NCI-H526 (cell line): Measurements from ENCODE around the gene CBS.
A peak's percentile ranks its signal among the peaks of the same experiment; 100 is the strongest.
"Not testable (repeated sequence)": the region's sequence is repeated elsewhere in the genome, so short reads cannot be mapped to it uniquely, and the experiment has no call there.

ENCODE experiments used
- DNase-seq, 2 experiments: peaks; one replicate each; lab custom pipeline; 2025; lab: John Stamatoyannopoulos, UW

The CBS gene

DNA sequence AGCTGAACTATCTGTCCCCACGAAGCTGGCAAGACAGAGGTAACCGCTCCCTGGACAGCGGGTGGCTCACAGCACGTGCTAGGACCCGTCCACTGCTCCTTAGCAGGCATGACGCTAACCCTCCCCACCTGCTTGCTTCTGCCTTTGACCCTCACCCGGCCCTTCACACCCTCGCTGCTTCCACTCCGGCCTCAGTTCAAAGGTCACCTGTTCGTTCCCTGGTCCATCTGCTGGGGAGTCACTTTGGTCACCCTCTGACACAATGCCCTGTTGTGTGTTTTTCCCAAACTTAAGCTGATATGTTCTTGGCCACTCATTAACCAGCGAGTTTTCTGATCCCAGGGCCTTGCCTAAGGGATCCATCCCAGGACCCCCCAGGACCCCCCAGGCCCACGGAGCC is 7.6 kb downstream of the CBS start:
- not testable (repeated sequence) for DNase-seq

DNA sequence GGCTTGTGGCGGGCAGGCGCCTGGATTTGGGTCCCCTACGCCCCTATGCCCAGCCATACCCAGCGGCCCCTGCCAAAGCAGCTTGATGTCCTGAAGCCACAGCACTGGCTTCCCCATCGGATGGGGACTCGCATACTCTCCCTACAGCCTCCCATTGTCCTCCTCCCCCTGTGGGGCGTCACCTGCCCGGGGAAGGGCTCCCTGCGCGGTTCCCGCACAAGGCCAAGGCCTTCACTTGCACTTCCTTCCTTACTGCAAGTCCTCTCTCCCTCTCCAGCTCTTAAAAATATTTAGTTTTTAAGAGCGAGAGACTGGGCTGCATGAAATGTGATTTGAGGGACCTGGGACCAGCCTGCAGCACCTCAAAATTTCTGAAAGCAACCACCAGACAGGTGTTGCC is 8.9 kb downstream of the CBS start:
- DNase-seq = not testable (repeated sequence)

DNA sequence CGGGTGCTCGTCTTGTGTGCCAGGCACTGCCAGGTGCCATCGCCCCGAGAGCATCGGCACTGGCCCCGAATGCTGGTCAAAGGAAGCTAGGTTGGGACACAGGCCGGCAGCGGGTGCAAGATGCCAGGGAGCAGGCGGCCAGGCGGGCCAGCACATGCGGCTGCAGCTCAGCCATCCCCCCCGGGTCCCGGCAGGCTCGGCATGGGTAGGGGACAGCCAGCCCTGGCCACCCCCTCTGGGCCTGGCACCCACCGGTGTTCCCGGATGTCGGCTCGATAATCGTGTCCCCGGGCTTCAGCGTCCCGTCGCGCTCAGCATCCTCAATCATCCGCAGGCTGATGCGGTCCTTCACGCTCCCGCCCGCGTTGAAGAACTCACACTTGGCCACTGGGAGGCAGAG is 9.6 kb downstream of the CBS start:
- DNase-seq = not testable (repeated sequence)

DNA sequence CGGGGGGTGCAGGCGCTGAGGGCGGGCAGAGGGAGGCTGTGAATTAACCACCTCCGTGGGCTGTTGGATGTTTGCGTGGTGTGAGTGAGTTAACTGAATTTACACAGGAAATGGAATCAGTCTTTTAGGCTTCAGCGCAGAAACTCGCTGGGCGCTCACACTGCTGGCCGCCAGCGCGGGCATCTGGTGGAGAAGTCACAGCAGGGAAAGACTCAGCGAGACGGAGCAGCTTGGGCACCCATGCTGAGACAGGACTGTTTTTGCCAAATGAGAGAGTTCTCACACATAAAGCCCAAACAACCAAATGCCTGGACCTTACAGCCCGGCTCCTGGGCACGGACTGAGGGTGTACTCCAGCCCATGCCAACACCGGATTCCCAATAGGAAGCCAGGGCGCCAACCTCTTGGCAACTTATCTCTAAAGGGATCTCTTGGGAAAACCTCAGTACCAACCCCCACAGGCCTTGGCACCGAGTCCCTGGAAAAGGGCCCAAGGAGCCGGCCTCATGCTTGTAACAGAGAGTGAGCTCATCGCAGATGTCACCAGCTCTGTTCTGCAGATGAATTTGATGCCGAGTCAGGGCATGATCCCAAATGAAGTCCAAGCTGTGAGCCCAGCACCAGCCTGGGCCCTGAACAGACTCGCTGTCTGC is 11.2 kb downstream of the CBS start:
- not testable (repeated sequence) for DNase-seq

DNA sequence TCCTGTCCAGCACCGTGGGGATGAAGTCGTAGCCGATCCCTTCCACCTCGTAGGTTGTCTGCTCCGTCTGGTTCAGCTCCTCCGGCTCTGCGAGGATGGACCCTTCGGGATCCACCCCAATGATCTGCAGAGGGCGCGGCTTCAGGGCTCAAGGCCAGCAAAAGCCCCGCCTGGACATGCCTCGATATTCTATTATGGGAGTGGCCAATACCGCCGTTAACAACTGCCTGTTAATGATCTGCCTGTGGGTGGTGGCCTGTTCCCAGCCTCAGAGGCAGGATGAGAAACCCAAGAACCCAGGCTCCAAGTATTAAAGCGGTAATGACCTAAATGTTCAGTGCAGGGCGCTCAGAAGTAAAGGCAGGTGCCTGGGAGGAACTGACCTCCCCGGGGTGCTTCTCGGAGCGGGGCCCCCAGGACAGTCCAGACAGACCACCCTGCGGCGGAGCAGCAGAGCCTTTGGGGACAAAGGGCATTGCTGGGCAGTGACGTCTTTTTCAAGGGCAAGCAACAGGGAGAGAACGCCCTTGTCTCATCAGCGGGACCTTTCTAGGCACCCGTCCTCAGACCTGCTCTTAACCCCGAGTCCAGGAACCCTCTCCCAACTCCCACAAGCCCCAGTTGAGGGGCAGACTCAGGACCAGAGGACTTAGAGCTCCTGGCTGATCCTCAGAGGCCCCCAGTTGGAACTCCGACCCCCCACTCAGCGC is 12.5 kb downstream of the CBS start:
- not testable (repeated sequence) for DNase-seq

DNA sequence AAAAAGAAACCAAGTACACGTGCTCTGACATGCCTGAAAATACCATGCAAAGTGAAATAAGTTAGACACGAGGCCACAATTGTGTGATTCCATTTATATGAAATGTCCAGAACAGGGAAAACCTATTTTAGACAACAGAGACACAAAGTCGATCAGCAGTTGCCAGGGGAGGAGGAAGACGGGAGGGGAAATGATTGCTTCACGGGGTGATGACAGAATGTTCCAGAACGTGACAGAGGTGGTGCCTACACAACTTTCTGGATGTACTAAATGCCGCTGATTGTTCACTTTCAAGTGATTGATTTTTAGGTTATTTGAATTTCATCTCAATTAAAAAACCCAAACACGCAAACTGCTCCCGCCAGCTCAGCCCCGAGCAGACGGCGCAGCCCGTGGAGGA is 22.5 kb downstream of the CBS start:
- DNase-seq = not testable (repeated sequence)

DNA sequence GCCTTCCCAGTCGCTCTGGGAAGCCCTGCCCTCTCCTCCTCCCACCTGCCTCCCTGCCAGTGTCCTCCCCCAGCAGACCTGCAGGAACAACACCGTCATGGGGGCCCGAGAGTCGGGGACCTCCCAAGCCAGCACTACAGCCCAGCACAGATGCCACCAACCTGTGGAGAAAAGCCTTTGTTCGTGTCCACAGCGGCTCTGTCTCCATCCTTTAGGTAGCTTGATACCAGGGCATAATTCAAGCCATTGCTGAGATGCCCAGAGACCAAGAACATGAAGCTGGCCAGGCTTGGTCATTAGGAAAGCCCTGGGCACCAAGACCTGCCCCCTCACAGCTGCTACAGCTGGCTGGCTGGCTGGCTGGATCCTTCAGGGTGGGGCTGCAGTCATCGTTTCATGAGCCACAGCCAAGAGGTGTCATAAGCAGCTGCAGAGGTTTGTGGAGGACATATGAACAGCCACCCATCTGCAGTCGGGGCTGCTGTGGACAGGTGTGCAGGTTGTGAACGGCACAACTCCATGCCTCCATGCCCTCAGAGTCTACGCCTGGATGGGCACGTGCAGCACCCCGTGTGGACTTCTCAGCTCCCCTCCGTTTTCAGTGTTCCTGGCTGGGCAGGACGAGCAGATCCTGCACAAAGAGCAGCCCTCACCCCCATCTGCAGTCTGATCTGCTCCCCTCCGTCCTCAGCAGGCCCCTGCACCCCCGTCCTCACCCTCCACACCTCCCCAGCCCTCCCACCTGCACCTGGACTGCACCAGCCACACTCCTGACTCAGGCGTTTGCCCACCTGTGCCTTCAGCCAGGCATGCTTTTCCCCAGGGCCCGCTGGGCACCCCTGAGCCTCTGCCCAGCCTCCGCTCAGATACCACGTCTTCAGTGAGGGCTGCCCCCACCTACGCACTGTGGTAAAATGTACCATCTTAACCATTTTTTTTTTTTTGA is 29.5 kb downstream of the CBS start:
- DNase-seq = not testable (repeated sequence)

DNA sequence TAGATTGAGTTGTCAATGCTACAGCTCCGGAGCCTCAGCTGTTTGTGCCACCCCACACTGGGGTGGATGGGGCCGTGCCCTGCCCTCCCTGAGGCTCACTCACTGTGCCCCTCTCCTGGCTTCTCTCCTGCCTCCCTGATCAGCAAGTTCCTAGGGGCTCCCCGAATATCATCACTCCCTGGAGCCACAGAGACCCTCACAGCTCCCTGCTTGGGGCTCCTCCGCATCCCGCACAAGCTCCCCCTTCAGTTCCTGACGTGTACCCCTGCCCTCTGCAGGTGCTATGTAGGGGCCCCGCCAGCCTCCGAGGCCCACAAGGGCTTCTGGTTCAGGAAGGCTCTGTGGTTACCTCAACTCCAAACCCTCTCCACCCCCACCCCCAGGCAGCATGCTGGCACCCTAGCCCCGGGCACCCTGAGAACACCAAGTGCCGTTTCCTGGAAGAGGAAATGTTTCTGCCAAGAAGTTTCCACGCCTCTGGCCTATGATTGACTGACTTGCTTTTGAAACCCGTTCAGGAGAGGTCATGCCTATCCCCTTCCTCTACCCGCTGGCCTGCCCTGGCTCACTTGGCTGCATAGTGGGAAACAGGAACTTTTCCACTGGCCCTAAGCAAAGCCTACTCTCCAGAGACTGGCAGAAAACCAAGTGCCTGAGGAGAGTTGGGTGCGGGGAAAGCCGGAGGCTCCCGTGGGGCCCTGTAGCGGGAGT is 30.3 kb downstream of the CBS start:
- not testable (repeated sequence) for DNase-seq

DNA sequence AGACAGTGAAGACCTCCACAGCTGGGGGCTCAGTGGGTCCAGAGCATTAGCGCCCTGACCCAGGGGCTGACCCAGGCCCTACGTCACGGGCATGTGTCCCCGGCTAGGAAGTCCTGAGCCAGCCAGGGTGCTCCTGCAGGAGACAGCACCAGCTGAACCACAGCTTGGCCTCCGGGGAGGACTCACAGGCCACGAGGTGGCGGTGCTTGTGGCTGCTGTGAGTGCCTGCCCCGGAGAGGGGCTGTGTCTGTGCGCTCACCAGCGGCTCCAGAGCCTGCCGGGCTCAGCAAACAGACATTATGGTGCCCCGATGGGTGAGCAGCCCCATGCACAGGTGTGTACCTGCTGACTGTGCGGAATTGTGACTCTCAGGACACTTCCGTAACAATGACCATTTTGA is 31.1 kb downstream of the CBS start:
- DNase-seq = not testable (repeated sequence)

DNA sequence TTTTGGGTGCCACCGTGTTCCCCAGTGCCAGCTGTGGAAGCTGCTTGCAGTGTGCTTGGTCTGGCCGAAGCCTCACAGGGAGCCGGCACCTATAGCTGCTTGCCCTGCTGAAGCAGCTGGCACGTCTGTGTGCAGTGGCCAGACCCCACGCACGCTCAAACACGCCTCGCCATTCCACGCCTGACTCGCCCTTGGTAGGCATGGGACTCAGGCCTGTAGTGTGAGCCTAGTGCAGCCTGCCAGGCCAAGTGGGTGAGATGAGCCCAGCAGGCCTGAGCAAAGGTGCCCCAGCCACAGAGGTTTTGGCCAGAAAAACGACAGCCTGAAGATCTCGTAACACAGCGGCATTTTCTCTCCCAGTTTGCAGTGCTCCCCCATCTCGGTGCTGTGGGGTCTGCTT is 32.3 kb downstream of the CBS start:
- DNase-seq = not testable (repeated sequence)

DNA sequence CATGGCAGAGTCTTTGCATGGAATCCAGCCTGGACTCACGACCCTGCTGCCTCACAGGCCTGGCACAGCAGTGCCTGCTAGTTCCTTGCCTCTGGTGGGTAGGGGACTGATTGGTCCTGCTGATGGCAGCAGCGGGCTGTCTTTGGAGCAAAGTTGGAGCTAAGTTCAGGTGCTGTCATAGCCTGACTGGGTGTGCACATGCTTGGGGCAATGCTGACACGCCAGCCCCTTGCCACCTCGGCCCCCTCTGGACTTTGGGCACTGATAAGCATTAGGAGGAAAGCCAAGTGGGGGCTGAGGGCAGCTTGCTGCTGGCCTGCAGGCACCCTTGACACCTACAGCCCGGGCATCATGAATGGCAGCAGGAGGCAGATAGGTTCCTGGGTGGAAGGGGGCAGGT is 33.5 kb downstream of the CBS start:
- DNase-seq = not testable (repeated sequence)

DNA sequence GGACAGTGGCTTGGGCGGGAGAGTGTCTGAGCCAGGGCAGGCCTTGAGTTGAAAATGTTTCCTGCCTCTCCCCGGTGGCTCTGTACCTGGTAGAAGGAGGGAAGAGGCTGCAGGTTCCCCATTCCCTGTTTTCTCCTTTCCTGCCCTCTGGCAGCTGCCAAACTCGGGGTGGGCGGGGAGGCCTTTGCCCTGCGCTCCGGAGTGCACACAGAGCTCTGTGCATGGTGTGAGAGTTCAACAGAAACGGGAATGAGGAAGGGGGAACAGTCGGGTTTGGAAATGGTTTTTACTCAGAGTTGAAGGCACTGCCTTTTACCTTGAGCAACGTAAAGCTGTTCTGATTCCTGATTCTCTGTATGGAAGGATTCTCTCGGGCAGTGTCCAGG is 37.0 kb downstream of the CBS start:
- not testable (repeated sequence) for DNase-seq

DNA sequence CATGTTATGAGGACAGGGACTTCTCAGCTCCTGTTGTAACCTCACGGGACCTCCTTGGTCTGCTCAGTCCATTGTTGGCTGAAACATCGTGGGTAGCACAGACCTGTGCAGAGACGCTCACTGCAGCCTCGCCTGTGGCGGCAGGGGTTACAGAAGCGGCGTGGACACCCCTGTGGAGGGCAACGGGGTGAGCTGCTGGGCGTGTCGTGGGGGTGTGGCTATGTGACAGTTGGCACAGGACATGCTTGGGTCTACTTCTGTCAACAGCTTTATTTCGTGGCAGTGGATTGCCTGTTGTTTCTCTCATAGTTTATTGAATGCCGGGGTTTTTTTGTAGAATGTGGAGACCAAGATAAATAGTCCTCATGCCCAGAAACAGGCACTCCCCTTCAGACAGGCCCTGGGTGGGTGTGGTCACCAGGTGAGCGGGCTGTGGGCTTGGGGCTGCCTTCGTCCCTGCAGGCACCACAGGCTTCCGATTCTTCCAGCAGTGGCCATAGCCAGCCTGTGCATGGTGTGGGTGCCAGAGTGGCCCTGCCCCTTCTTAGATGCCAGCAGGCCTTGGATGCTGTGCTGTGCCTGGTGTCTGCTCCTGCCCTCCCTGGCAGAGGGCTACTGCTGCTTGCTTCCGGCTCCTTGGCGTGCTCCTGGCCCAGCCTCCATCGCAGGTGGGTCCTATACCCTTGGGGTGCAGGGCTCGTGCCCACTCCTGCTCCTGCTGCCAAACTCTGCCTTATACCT is 37.5 kb downstream of the CBS start:
- DNase-seq = not testable (repeated sequence)

DNA sequence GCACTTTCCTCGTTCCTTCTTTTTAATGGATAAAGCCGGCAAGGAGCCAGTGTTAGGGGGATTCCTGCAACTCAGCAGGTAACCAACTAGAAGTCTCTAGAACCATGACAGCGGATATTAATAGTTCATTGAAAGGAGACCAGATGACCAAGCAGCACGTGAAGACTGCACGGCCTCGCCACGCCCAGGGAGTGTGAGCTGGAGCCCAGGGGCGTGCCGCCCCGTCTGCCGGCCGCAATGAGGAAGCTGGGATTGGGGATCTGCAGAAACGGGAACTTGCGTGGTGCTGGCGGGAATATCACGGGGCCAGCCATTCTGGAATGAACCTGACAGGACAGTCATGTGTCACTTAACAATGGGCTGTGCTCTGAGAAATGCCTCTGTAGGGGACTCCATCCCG is 38.7 kb downstream of the CBS start:
- DNase-seq = not testable (repeated sequence)

DNA sequence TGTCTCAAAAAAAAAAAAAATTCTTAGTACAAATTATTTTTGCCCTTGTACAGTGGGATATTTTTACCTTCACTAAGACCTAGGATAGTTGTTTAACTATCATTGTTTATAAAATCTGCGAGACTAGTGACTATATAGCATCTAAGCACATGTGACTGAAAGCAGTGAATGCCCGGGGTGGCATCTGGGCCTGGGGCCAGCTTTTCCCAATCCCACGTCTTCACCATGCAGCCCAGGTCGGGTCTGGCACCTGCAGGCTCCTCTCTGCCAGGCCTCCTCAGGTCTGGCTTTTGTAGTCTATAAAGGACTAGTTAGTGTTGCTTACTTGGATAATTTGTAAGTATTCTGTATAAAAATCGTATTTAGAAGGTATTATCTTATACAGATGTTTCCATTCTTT is 40.8 kb downstream of the CBS start:
- DNase-seq = no peak

DNA sequence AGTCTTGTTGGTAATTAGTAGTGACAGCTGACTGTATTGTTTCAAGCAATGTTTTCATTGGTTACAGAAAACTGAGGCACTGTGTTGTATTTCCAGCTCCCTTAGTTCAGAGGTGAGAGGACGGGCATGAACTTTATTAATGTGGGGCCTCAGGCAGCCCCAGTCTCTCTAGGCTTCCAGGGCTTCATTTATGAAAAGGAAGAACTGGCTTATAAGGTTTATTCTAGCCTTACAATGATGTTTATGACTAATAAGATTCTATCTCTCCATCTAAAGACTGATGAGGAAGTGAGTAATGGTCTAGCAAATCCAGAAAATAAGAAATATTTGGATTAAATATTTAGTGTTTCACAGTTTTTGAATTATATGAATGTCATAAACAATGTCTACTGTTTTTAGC is 41.5 kb downstream of the CBS start:
- no peak for DNase-seq

DNA sequence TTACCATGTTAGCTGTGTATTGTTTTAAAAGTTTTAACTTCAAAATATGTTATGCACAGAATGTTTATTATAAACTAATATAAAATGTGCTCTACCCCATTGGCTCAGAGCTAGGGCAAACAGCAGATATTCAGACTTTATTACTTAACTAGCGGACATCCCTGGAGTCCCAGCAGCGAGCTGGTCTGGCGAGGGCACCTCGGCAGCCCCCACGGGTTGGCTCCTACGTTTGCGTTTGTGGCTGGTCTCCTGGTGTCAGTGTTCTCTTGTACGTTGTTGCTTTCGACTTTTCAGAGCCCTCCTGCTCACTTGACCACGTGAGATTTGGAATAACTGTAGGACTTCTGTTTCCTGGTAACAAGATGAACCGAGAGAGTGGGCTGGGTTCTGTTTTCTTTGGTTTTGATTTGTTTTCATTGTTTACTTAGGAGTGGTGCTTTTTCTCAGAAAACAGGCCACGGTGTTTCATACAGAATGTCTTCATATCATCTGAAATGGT is 44.5 kb downstream of the CBS start:
- DNase-seq = no peak

DNA sequence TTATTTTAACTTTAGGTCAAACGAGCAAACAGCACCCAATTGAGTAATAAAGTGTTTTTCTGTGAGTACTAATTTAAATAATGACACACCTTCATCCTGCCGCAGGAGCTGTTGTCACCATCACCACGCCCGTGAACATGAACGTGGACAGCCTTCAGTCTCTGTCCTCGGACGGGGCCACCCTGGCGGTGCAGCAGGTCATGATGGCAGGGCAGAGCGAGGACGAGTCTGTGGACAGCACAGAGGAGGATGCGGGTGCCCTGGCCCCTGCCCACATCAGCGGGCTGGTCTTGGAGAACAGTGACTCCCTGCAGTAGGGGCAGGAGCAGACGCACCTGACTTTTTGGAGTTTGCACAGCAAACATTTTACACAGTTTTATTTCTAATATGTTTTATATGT is 45.9 kb downstream of the CBS start:
- no peak for DNase-seq

DNA sequence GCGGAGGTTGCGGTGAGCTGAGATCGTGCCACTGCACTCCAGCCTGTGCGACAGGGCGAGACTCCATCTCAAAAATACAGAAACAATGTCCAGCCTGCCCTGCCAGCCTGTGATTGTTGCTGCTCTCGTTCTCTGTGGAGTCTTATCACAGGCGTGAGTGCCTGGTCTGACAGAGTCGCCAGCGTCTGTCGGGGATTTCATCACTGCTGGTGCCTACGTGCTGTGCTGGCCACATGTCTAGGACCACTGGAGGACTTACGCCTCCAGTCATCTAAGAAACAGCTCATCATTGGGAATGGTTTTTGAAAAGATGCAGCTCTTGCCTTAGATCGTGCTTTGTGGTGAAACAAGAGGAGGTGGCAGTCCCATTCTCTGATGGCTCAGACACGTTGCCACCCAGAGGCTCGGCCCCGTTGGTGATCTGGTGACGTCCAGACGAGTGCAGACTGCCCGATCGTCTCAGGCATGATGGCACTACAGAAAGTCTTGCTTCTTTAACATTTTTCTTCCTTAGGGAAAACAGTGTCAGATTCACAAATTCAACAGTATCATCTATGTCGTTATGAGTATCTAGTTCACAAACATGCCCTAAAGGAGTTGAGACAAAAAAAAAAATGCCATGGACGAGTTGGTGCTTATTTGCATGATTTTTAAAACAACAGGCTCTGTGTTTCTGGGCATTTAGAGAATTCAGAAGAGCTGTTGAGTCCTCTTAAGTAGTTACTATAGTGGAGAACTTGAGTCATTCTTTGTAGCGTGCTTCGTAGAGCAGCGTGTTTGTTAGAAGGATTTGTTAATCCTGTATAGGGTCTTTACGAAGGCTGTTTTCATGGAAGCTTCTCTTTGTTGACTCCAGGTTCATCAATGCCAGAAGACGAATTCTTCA is 47.5 kb downstream of the CBS start:
- DNase-seq = peak in 1 of 2 experiments; percentile 33

DNA sequence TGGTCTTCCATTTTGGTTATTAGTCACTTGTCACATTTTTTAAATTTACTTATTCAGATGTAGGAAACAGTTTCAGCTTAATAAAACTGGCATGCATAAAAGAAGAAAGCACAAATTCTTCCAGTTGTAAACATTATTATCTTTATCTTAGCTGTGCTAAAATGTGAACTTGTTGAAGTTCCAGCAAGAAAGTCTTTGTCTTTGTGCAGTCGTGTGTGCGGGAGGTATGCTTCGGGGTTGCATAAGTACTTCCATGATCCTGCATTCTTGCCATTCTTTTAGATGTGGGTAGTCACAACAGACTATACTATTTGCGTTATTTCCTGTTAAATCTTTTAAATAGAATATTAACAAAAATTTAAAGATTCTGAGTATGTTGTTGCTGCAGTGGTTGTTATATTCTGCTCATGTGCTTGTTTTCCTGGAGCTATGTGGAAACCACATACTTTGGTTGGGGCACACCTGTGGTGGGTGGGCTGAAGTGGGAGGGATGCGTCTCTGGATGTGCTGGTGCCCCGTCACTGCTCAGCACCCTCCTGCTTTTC is 49.9 kb downstream of the CBS start:
- DNase-seq = no peak
